ENCODE data around the gene TRAK2. TPM values are rescaled to one million over a fixed set of nuclear protein-coding genes. Genes with fewer than 3 reads are reported as not detected.
A peak's percentile ranks its signal among the peaks of the same experiment; 100 is the strongest.
"Not testable (repeated sequence)": the region's sequence is repeated elsewhere in the genome, so short reads cannot be mapped to it uniquely, and the experiment has no call there.

Gene TRAK2
- total RNA-seq, 1 donor from 2014 or later = 47.9 TPM

- DNase-seq (ENCODE audit: low read depth) = peak; percentile 53
Observed at GRCh38 chr2:201452058-201452921, 1.0 kb upstream of the TRAK2 start.

DNA sequence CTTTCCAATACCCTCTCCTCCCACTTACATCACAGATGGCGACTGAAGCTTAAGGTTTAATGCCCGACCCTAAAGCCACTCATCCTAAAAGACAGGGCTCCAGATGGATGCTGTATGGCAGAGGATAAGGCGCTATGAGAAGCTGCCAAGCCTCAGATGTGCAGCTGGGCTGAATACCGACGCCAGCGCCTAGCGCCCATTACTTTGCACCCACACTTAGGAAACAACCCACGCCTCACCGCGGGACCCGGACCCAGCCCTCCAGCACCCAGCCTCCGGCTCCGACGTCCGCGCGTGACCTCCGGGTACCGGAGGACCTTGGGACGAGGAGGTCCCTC, 335 bp downstream of the TRAK2 start:
- DNase-seq (ENCODE audit: low read depth) = no peak

DNA sequence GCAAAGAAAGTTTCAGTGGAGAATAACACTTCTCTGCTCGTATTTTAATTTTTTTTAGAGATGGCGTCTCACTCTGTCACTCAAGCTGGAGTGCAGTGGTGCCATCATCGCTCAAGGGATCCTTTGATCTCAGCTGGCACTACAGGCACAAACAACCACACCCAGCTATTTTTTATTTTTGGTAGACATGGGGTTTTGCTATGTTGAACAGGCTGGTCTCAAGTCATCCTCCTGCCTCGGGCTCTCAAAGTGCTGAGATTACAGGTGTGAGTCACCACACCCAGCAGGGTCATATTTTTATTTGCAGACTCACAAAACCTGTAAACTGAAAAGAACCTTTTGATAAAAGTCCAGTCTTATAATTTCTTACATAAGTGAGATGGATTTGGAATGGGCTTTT, 2.6 kb downstream of the TRAK2 start:
- DNase-seq (ENCODE audit: low read depth) = no peak

- DNase-seq (ENCODE audit: low read depth) = no peak
Observed at GRCh38 chr2:201448061-201448460, 3.2 kb downstream of the TRAK2 start.

- DNase-seq (ENCODE audit: low read depth) = no peak
Observed at GRCh38 chr2:201447086-201447485, 4.2 kb downstream of the TRAK2 start.

- DNase-seq (ENCODE audit: low read depth) = no peak
Observed at GRCh38 chr2:201444746-201445465, 6.4 kb downstream of the TRAK2 start.

DNA sequence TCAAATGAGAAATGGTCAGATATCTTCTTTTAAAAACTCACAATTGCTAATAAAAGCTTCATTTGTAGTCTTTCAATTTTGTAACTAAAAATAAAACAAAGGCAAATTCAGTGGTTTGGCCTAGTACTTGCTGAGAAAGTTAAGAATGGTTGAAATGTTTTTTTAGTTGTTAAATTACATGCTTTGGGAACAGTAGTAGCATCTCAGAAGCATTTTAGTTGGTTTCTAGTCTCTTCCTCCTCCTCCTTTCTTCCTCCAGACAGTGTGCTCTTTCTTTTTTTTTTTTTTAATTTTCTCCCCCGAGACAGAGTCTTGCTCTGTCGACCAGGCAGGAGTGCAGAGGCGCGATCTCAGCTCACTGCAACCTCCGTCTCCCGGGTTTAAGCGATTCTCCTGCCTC, 9.8 kb downstream of the TRAK2 start:
- DNase-seq (ENCODE audit: low read depth) = no peak

GRCh38 chr2:201440182-201440581, 11.1 kb downstream of the TRAK2 start:
- DNase-seq (ENCODE audit: low read depth) = no peak

GRCh38 chr2:201439336-201439922, 11.8 kb downstream of the TRAK2 start:
- not testable (repeated sequence) for DNase-seq (ENCODE audit: low read depth)

DNA sequence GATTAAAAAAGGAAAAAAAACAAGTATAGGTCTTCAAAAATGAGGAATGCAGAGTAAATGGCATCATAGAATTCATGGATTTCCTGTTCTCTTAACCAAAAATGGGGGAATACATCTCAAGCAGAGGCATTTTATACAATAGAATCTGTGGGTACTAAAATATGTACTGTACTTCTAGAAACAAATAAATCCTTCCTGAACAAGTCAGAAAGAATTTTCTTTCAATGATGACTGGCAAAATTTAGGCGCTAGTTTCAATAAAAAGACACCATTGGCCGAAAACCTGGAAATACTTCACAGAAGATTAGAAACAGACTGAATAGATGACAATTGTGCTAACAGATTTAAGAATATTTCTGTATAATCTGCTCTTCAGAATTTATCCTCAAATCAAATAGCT, 15.1 kb downstream of the TRAK2 start:
- no peak for DNase-seq (ENCODE audit: low read depth)

DNA sequence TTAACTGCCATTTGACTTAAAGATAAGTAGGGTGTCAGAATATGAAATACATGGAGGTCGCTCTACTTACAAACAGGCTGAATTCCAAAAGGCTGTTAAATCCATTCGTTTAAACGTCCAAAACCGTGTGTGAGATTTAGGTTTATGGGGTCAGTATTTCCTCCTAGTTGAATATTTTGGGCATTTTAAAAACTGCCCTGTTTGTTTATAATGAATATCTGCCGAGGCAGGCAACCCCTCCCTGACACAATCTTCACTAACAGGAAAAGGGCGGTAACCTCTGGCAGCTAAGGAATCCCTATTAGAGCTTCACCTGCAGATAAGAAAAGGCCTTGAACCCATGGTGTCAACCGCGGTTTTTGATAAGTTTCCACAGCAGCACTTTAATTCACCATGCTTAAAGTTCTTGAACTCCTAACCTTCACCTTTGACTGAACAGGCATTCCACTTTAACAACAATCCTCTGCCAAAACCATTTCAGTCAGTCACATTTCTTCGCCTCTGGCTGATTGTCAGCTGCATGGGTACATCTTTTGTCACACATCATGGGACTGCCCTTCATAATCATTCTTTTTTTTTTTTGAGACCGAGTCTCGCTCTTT, 17.8 kb downstream of the TRAK2 start:
- DNase-seq (ENCODE audit: low read depth) = no peak

DNA sequence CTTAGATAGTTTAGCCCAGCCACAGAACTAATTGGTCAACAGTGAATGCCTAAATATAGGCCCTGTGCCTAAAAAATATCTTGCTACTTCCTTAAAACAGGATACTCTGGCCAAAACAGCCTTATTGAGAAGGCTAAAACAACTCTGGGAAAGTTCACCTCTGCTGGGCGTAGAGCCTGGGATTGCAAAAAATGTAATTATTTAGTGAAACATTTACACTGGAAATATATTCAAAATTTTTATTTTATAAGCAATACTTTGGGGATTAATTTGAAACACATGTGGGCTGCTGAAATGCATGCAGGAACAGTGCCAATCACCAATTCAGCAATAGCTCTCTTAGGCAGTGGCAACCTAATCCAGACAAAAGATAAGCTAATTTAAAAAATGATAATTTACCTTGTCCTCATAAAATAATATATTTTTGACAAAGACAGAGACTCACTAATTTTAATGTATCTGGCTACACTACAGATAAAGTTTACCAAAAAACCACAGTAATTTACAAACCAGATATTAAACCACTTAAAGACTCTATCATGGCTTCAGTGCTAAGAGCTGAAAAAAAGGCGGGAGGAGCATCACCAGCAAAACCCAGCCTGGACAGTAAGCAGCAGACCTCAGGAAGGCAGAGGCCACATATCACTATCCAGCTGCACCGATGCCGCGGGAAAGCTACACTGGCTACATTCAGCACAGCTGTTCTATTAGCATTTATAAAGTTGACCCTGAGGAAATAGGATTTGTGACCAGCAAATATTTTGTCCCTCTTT, 18.5 kb downstream of the TRAK2 start:
- DNase-seq (ENCODE audit: low read depth) = peak; percentile 62

GRCh38 chr2:201432038-201432620, 19.1 kb downstream of the TRAK2 start:
- no peak for DNase-seq (ENCODE audit: low read depth)

- no peak for DNase-seq (ENCODE audit: low read depth)
Observed at GRCh38 chr2:201430839-201431238, 20.4 kb downstream of the TRAK2 start.

GRCh38 chr2:201430322-201430721, 20.9 kb downstream of the TRAK2 start:
- DNase-seq (ENCODE audit: low read depth) = not testable (repeated sequence)

- DNase-seq (ENCODE audit: low read depth) = not testable (repeated sequence)
Observed at GRCh38 chr2:201429835-201430234, 21.4 kb downstream of the TRAK2 start.

DNA sequence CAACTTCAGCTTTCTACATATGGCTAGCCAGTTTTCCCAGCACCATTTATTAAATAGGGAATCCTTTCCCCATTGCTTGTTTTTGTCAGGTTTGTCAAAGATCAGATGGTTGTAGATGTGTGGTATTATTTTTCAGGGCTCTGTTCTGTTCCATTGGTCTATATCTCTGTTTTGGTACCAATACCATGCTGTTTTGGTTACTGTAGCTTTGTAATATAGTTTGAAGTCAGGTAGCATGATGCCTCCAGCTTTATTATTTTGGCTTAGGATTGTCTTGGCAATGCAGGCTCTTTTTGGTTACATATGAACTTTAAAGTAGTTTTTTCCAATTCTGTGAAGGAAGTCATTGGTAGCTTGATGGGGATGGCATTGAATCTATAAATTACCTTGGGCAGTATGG, 22.9 kb downstream of the TRAK2 start:
- DNase-seq (ENCODE audit: low read depth) = not testable (repeated sequence)

GRCh38 chr2:201425952-201426351, 25.3 kb downstream of the TRAK2 start:
- DNase-seq (ENCODE audit: low read depth) = no peak

- no peak for DNase-seq (ENCODE audit: low read depth)
Observed at GRCh38 chr2:201420442-201421113, 30.7 kb downstream of the TRAK2 start.

DNA sequence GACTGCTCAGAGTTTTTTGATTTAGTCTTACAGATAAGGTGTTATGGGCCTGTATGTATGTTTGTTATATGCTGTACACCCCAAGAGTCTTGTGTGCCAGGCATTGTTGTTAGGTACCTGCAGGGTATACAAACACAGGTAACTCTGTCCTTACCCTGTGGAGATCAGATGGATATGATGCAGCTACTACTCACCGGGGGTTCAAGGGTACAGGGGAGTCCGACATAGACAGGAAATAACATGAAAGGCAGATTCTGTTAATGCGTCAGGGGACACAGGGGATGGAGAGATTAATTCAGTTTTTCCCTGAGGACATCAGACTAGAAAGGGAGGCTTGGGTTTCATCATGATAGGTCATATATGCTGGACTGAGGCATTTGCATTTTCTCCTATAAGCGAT, 31.3 kb downstream of the TRAK2 start:
- DNase-seq (ENCODE audit: low read depth) = no peak
